Activated CD8-positive, alpha-beta memory T cell treated with anti-CD3 and anti-CD28 coated beads, Interleukin-2, amount 50 U/mL, for 1 hour (primary cell): ENCODE data around the gene TENT4A.

Experiments
- DNase-seq: peaks from one replicate; pipeline ENCODE4 v3.0.0-alpha.2; 2020; ENCODE audit errors: extremely low read depth

The TENT4A gene

GRCh38 chr5:6717247-6717646 is 4.0 kb downstream of the TENT4A start:
- DNase-seq = no peak

GRCh38 chr5:6717687-6718086 is 4.5 kb downstream of the TENT4A start:
- no peak for DNase-seq

GRCh38 chr5:6718161-6718681 is 5.0 kb downstream of the TENT4A start:
- no peak for DNase-seq

GRCh38 chr5:6718718-6719117 is 5.5 kb downstream of the TENT4A start:
- no peak for DNase-seq

GRCh38 chr5:6719417-6719816 is 6.2 kb downstream of the TENT4A start:
- DNase-seq = no peak

GRCh38 chr5:6719896-6720560 is 6.8 kb downstream of the TENT4A start:
- DNase-seq = no peak

- no peak for DNase-seq
These were observed 7.3 kb downstream of the TENT4A start for GRCh38 chr5:6720561-6720921.

GRCh38 chr5:6721442-6721841 is 8.2 kb downstream of the TENT4A start:
- no peak for DNase-seq

- DNase-seq = no peak
These were observed 8.8 kb downstream of the TENT4A start for GRCh38 chr5:6722015-6722414.

GRCh38 chr5:6723122-6723815 is 10.0 kb downstream of the TENT4A start:
- DNase-seq = no peak

- DNase-seq = no peak
These were observed 10.6 kb downstream of the TENT4A start for GRCh38 chr5:6723816-6724300.

GRCh38 chr5:6724321-6724929 is 11.2 kb downstream of the TENT4A start:
- no peak for DNase-seq

- no peak for DNase-seq
These were observed 12.2 kb downstream of the TENT4A start for GRCh38 chr5:6725421-6725820.

GRCh38 chr5:6726006-6726405 is 12.8 kb downstream of the TENT4A start:
- DNase-seq = no peak

- DNase-seq = no peak
These were observed 14.0 kb downstream of the TENT4A start for GRCh38 chr5:6727231-6727630.

GRCh38 chr5:6728011-6728794 is 15.0 kb downstream of the TENT4A start:
- DNase-seq = no peak

- no peak for DNase-seq
These were observed 15.6 kb downstream of the TENT4A start for GRCh38 chr5:6728795-6729183.

- DNase-seq = no peak
These were observed 16.4 kb downstream of the TENT4A start for GRCh38 chr5:6729386-6730310.

GRCh38 chr5:6730407-6730806 is 17.2 kb downstream of the TENT4A start:
- no peak for DNase-seq

- no peak for DNase-seq
These were observed 17.6 kb downstream of the TENT4A start for GRCh38 chr5:6730807-6731206.
